Spinal cord (tissue), 10 donors: ENCODE measurements around the gene CLDN19. TPM values are rescaled to one million over a fixed set of nuclear protein-coding genes. Genes with fewer than 3 reads are reported as not detected.

ENCODE experiments used
- DNase-seq, 6 donors: peaks; one replicate each; pipeline versions ENCODE4 v3.0.0 to v3.0.0-alpha.2; 2013 to 2015; ENCODE audit warnings: low spot score in 6 of 6, low read depth in 4 of 6
- H3K27ac ChIP-seq: one replicate; pipeline ENCODE4 v1.5.1; 2013; ENCODE audit warnings: low read depth, low read length, control low read depth
- H3K27me3 ChIP-seq: one replicate; pipeline ENCODE4 v1.6.1; 2013; ENCODE audit warnings: low read length; ENCODE audit not compliant: control insufficient read depth, insufficient read depth
- H3K36me3 ChIP-seq: one replicate; pipeline ENCODE4 v1.6.1; 2013; ENCODE audit warnings: low read length; ENCODE audit not compliant: control insufficient read depth, insufficient read depth
- H3K4me1 ChIP-seq: one replicate; pipeline ENCODE4 v1.6.1; 2013; ENCODE audit warnings: low read length; ENCODE audit not compliant: control insufficient read depth, insufficient read depth
- H3K4me3 ChIP-seq: one replicate; pipeline ENCODE4 v1.5.1; 2013; ENCODE audit warnings: low read depth, low read length, control low read depth
- H3K9me3 ChIP-seq: one replicate; pipeline ENCODE4 v1.6.1; 2013; ENCODE audit warnings: low read length; ENCODE audit not compliant: control insufficient read depth, insufficient read depth
- WGBS: methylation state at CpG from one replicate; pipeline ENCODE4 v1.1.5; 2013; ENCODE audit warnings: missing lambda C conversion rate; ENCODE audit not compliant: insufficient coverage; 5-methylcytosine and 5-hydroxymethylcytosine counted together
- polyA plus RNA-seq, 2 donors: library from polyadenylated mRNA; unstranded; fragments of 120-200 nt; gene quantifications; one replicate each; pipeline ENCODE4 v1.2.1, GENCODE V29; 2013; ENCODE audit not compliant: insufficient read length in 2 of 2
- total RNA-seq, 2 donors: library from RNA; depleted of rRNA in 1 of 2; stranded (reverse); fragments of 120-200 nt in 1 of 2; fragments of >200 nt in 1 of 2; gene quantifications; one replicate each; pipeline versions ENCODE4 v1.2.3 to v1.2.4, GENCODE V29; 2013 to 2014
- donor health status: healthy.

CLDN19 gene
- total and polyA plus RNA-seq, 4 donors = 2.7 to 20.6 (median 12.5) TPM

GRCh38 chr1:42776502-42776901 is 36.5 kb upstream of the CLDN19 start:
- Histone ChIP-seq H3K4me3 (no peak overlapping the region), H3K27me3 (no peaks in the 10 kb centered on the region), H3K4me1 (no peaks in the 10 kb centered on the region), H3K36me3 (peaks cover 43% of the 10 kb centered on the region), H3K9me3 (no peaks in the 10 kb centered on the region), H3K27ac (no peak overlapping the region)
- 96% methylated on average over 5 of the region's 6 CpGs for WGBS
- no peak for DNase-seq

DNA sequence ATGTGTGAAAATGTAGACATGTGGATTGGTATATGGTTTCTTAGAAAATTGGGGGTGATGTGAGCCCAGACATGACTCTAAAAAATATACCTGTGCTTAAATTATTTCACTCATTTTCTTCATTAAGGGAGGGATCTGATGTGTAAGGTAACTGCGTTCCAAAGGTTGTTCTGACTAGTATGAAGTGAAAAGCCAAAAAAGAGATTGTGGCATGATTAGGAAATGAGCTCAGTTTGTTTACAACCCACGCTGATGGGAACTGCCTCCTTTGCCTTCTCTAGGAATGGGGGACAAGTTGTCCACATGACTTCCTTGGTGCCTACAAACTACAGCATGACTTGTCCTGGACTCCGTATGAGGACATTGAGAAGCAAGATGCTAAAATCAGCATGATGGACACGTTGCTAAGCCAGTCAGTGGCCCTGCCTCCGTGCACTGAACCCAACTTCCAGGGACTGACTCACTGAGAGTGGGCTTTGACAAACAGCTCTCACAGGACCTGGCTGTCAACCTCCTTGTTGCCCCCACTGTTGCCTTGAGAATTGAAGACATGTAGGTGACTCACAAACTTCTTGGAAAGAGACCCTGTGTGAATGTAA is 35.0 kb upstream of the CLDN19 start:
- H3K9me3 ChIP-seq = no peaks in the 10 kb centered on the region
- no peak overlapping the region for H3K4me3 ChIP-seq
- 91% methylated on average over 4 of the region's 5 CpGs for WGBS
- DNase-seq = no peak
- H3K36me3 ChIP-seq = peaks cover 44% of the 10 kb centered on the region
- peaks cover 2% of the 10 kb centered on the region for H3K4me1 ChIP-seq
- no peaks in the 10 kb centered on the region for H3K27me3 ChIP-seq
- no peak overlapping the region for H3K27ac ChIP-seq

DNA sequence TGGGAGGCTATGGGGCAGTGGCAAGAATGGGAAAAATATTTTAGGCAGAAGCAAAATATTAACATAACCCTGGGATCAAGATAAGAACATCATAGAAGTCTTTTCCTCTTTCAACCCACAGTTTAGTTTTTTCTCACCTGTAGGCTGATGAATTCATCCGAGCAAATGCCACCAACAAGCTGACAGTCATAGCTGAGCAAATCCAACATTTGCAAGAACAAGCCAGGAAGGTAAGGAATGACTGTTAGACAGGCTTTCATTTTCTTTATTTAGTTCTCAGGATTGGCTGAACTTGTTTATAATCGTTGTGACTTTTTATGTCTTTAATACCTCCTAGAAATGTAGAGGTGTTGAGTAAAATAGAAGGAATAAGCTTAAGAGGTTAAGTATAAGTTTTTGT is 33.4 kb upstream of the CLDN19 start:
- 0% methylated on average over 1 of the region's 2 CpGs for WGBS
- H3K27ac ChIP-seq = no peak overlapping the region
- H3K9me3 ChIP-seq = no peaks in the 10 kb centered on the region
- no peak for DNase-seq
- no peaks in the 10 kb centered on the region for H3K27me3 ChIP-seq
- H3K4me1 ChIP-seq = peaks cover 2% of the 10 kb centered on the region
- H3K4me3 ChIP-seq = no peak overlapping the region
- H3K36me3 ChIP-seq = peaks cover 37% of the 10 kb centered on the region

GRCh38 chr1:42769811-42770210 is 29.8 kb upstream of the CLDN19 start:
- Histone ChIP-seq H3K36me3 (peaks cover 17% of the 10 kb centered on the region), H3K27me3 (no peaks in the 10 kb centered on the region), H3K4me3 (no peak overlapping the region), H3K27ac (no peak overlapping the region), H3K4me1 (peaks cover 2% of the 10 kb centered on the region), H3K9me3 (no peaks in the 10 kb centered on the region)
- no peak for DNase-seq
- WGBS = 100% methylated on average over 2 of the region's 3 CpGs

DNA sequence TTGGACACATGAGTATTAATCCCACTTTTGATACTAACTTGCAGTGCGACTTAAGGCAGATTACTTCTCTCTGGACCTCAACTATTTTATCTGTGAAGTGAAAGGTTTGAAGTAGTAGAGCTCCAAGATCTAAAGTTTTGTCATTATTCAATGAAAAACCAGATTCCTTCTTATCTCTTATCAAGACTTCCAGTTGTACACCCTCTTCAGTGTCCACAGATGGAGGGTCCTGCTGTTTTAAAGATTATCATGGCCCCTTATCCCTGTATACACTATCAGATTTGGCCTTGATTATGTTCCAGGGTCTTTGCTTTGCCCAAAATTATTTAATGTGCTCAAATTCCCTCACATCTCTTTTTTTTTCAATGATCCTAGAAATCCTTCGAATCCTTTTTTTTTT is 28.1 kb upstream of the CLDN19 start:
- no peak for DNase-seq
- Histone ChIP-seq H3K9me3 (no peaks in the 10 kb centered on the region), H3K36me3 (peaks cover 6% of the 10 kb centered on the region), H3K4me1 (peaks cover 10% of the 10 kb centered on the region), H3K27ac (no peak overlapping the region), H3K4me3 (peak overlapping the region; percentile 90), H3K27me3 (no peaks in the 10 kb centered on the region)
- no CpG with 5 or more reads among the region's 2 CpGs for WGBS

DNA sequence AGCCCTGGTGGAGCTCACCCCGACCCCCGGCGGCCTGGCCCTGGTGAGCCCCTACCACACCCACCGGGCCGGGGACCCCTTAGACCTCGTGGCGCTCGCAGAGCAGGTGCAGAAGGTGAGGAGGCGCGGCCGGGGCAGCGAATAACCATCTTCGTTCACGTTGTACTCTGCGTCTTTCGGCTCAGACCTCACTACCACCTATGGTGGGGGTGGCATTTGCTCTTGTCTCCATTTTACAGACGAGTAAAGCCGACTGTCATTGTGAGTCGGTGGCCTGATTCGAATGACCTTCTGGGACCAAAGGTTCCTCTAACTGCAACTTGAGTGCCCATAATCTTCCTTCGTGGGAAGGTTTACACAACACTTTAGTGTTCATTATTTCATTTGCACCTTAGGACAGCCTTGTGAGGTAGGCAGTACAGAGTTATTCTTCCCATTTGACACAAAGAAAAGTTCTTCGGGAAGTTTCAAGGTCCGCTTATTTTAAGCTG is 27.5 kb upstream of the CLDN19 start:
- DNase-seq = no peak
- no peaks in the 10 kb centered on the region for H3K27me3 ChIP-seq
- 0% methylated on average over 15 of the region's 23 CpGs for WGBS
- H3K4me3 ChIP-seq = peak overlapping the region; percentile 90
- H3K4me1 ChIP-seq = peaks cover 16% of the 10 kb centered on the region
- H3K36me3 ChIP-seq = peaks cover 8% of the 10 kb centered on the region
- H3K9me3 ChIP-seq = no peaks in the 10 kb centered on the region
- H3K27ac ChIP-seq = peak overlapping the region; percentile 93

DNA sequence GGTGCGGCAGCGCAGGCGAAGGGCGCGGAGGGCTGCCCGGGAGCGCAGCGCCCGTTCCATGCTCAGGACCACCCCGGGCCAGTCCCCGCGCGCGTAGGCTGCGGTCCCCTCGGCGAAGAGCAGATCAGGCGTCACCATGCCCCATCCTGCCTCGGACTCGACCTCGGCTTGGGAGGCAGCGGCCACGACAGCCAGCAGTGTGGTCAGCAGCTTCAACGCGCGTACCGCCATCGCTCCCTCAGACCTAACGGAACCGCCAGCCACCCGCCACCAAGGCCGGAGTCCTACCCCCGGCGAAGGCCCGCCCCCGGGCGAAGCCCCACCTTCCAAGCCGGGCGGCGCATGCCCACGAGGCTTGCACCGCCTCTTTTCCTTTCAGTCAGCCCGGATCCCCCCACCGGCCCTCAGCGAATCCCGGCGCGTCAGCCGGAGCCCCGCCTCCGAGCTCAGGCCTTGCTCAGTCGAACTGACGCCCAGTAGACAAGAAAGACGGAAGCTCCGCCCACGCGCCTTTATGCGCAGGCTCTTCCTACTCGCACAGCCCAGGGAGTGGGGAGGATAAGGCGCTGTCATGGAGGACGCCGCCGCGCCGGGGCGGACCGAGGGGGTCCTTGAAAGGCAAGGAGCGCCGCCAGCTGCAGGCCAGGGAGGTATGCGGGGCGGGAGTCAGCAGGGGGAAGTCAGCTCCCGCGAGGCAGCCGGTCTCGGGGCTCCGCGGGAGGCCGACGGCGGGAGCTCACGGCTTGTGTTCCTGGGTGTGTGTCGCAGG is 26.9 kb upstream of the CLDN19 start, which contains the start of the genes C1orf50 and P3H1:
Gene C1orf50, plus strand, starts transcription at position 509 of the 769 bp plus-strand sequence. Its CDS starts 63 bp downstream, at position 572.
Gene P3H1, minus strand, starts transcription at position 288 of the 769 bp plus-strand sequence. Its CDS starts 57 bp downstream, at position 231.
- H3K4me1 ChIP-seq = peaks cover 19% of the 10 kb centered on the region
- H3K9me3 ChIP-seq = no peaks in the 10 kb centered on the region
- peak within 1 kb of the TSS; percentile 90 for H3K4me3 ChIP-seq
- under 1% methylated on average over 80 of the region's 82 CpGs for WGBS
- H3K27ac ChIP-seq = peak within 1 kb of the TSS; percentile 93
- DNase-seq = peak; percentile 93 to 100 (median 100)
- peaks cover 9% of the 10 kb centered on the region for H3K36me3 ChIP-seq
- no peaks in the 10 kb centered on the region for H3K27me3 ChIP-seq

DNA sequence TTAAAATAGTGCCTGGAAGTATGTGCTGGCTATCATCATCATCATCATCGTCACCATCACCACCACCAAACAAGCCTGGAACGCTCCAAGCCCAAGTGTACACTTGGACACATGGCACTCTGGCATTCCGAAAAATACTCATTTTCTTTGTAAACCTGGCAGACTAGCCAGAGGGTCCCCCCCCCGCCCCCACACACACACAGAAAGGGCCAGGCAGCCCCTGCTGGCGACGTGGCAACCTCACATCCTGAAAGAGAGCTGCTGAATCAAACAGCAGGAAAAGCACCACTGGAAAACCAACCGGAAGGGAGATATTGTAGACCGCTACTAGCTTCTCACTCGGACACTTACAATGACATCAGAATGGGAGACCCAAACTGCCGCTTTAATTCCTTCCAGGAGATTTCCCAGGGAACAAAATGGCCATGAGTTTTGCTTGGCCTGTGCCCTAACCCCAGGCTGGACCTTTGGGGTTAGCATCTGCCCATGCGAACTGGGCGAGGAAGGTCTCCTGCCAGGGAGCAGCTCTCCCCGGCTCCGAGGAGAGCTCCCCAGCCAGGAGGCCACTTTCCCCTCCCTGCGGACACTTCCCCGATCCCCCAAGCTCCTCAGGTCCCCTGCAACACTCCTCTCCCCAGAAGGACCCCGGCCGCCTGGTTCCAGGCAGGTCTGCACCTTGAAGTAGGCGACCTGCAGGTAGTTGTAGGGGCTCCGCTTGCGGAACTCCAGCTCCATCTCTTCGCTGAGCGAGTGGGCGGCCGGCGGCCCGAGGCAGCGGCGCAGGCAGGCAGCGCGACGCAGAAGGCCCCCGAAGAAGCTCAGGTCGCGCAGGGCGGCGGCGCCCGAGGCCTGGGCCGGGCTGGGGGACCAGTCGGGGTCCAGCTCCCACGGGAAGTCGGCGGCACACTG is 26.1 kb upstream of the CLDN19 start:
- 0% methylated on average over 37 of the region's 44 CpGs for WGBS

GRCh38 chr1:42765269-42765668 is 25.2 kb upstream of the CLDN19 start:
- H3K9me3 ChIP-seq = no peaks in the 10 kb centered on the region
- peak overlapping the region; percentile 90 for H3K4me3 ChIP-seq
- H3K4me1 ChIP-seq = peaks cover 17% of the 10 kb centered on the region
- no CpG with 5 or more reads among the region's 7 CpGs for WGBS
- peaks cover 14% of the 10 kb centered on the region for H3K36me3 ChIP-seq
- H3K27ac ChIP-seq = peak overlapping the region; percentile 93
- DNase-seq = peak in 3 of 6 donors; percentile 14 to 35 (median 17)
- no peaks in the 10 kb centered on the region for H3K27me3 ChIP-seq

More for the DNA sequence above, 26.1 kb upstream of the CLDN19 start:
- Histone ChIP-seq H3K4me1 (peaks cover 19% of the 10 kb centered on the region), H3K36me3 (peaks cover 8% of the 10 kb centered on the region), H3K9me3 (no peaks in the 10 kb centered on the region), H3K27ac (peak overlapping the region; percentile 93), H3K27me3 (no peaks in the 10 kb centered on the region), H3K4me3 (peak overlapping the region; percentile 90)
- peak in 3 of 6 donors; percentile 40 to 89 (median 79) for DNase-seq
